ENCODE data around the gene NPHP1.
"Not testable (repeated sequence)": the region's sequence is repeated elsewhere in the genome, so short reads cannot be mapped to it uniquely, and the experiment has no call there.

DNA sequence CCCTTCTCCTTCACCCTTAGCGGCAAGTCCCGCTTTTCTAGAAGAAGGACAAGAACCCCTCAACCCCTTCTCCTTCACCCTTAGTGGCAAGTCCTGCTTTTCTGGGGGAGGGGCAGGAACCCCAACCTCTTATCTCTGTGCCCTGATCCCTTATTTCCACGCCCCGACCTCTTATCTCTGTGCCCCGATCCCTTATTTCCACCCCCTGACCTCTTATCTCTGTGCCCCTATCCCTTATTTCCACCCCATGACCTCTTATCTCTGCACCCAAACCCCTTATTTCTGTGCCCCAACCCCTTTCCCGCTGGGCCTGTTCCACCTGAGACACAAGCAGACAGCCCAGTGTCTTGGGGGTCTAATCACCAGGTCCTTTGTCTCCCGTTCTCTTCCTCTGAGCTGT is 14.1 kb upstream of the NPHP1 start:
- TF ChIP-seq, protein P1, sequence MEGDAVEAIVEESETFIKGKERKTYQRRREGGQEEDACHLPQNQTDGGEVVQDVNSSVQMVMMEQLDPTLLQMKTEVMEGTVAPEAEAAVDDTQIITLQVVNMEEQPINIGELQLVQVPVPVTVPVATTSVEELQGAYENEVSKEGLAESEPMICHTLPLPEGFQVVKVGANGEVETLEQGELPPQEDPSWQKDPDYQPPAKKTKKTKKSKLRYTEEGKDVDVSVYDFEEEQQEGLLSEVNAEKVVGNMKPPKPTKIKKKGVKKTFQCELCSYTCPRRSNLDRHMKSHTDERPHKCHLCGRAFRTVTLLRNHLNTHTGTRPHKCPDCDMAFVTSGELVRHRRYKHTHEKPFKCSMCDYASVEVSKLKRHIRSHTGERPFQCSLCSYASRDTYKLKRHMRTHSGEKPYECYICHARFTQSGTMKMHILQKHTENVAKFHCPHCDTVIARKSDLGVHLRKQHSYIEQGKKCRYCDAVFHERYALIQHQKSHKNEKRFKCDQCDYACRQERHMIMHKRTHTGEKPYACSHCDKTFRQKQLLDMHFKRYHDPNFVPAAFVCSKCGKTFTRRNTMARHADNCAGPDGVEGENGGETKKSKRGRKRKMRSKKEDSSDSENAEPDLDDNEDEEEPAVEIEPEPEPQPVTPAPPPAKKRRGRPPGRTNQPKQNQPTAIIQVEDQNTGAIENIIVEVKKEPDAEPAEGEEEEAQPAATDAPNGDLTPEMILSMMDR (IDR thresholded peaks at IDR 0.05; ENCODE audit: extremely low read depth in 1 of 2, insufficient read depth in 1 of 2, low read depth in 1 of 2, low read length in 2 of 2) = not testable (repeated sequence)
- TF ChIP-seq POLR2AphosphoS5 (IDR thresholded peaks at IDR 0.05; ENCODE audit: insufficient read depth, low read depth, low read length); EZH2 (IDR thresholded peaks at IDR 0.05; ENCODE audit: borderline replicate concordance, low read depth, low read length, severe bottlenecking); MYC (IDR thresholded peaks at IDR 0.05; ENCODE audit: low read depth, low read length); FOS (IDR thresholded peaks at IDR 0.05; ENCODE audit: borderline replicate concordance, insufficient read depth, low read length); GATA2 (IDR thresholded peaks at IDR 0.05; ENCODE audit: insufficient read depth, insufficient read length, low read depth, low read length): not testable (repeated sequence)
